ENCODE measurements around the gene CLK1. TPM values are rescaled to one million over a fixed set of nuclear protein-coding genes. Genes with fewer than 3 reads are reported as not detected.

CLK1 gene
- total and polyA plus RNA-seq, 2 of the 13 experiments (the other 11 are each of a cell fraction or from before 2014, with no cell fraction given): 66.6 to 101 TPM

DNA sequence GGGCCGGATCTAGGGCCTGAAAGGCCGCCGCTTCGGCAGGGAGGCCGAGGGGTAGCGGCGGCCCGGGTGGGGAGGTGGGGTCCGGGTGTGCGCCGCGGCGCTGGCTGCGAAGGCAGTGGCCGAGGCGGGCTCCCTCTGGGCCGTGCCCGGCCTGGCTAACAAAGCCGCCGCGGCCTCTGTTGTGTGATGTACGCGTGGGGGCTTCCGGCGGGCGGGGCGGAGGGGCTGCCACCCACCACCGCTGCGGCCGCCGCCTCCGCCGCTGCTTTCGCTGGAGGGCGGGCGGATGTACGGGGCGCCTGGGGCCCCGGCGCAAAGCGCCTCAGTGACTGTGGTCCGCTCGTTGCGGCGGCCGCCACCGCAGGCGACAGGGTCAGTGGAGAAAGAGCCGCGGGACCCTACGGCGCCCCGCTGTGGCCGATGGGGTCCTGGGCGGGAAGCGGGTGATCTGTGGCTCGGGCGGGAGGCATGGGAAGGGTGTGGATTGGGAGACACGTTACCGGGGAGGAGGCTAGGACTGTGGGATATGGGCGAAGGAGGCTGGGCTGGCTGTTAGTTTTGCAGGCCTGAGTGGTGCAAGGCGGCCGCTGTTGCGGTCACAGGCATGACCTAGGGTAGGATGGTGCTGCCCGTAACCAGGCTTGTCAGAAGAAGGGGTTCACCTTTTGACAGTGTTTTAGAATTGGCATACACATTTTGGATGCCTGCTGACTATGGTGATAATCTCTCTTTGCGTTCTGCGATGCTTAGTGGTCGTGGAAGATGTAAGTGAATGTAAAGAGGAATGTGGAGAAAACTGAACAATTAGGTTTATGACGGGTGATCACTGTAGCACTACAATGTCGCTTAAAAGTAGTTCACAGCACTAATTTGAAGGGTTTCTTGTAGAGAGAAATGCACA is 52.1 kb downstream of the CLK1 start (continued):
- TF ChIP-seq, protein P1, sequence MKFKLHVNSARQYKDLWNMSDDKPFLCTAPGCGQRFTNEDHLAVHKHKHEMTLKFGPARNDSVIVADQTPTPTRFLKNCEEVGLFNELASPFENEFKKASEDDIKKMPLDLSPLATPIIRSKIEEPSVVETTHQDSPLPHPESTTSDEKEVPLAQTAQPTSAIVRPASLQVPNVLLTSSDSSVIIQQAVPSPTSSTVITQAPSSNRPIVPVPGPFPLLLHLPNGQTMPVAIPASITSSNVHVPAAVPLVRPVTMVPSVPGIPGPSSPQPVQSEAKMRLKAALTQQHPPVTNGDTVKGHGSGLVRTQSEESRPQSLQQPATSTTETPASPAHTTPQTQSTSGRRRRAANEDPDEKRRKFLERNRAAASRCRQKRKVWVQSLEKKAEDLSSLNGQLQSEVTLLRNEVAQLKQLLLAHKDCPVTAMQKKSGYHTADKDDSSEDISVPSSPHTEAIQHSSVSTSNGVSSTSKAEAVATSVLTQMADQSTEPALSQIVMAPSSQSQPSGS (CRISPR knock-in tag; IDR thresholded peaks at IDR 0.05): no peak
- TF ChIP-seq, protein P2, sequence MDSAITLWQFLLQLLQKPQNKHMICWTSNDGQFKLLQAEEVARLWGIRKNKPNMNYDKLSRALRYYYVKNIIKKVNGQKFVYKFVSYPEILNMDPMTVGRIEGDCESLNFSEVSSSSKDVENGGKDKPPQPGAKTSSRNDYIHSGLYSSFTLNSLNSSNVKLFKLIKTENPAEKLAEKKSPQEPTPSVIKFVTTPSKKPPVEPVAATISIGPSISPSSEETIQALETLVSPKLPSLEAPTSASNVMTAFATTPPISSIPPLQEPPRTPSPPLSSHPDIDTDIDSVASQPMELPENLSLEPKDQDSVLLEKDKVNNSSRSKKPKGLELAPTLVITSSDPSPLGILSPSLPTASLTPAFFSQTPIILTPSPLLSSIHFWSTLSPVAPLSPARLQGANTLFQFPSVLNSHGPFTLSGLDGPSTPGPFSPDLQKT (CRISPR knock-in tag; IDR thresholded peaks at IDR 0.05; ENCODE audit: borderline replicate concordance): no peak
- no peak for TF ChIP-seq DPF2 (CRISPR knock-in tag; IDR thresholded peaks at IDR 0.05; ENCODE audit: borderline replicate concordance, low read depth)
- no peak for TF ChIP-seq ZNF296 (CRISPR knock-in tag; conservative IDR thresholded peaks at IDR 0.05)
- no peak for TF ChIP-seq ZSCAN9 (CRISPR knock-in tag; IDR thresholded peaks at IDR 0.05; ENCODE audit: borderline replicate concordance)
- TF ChIP-seq MEIS1 (CRISPR knock-in tag; IDR thresholded peaks at IDR 0.05; ENCODE audit: borderline replicate concordance): no peak; the same call in 1 of the 2 replicates
- TF ChIP-seq, protein P3, sequence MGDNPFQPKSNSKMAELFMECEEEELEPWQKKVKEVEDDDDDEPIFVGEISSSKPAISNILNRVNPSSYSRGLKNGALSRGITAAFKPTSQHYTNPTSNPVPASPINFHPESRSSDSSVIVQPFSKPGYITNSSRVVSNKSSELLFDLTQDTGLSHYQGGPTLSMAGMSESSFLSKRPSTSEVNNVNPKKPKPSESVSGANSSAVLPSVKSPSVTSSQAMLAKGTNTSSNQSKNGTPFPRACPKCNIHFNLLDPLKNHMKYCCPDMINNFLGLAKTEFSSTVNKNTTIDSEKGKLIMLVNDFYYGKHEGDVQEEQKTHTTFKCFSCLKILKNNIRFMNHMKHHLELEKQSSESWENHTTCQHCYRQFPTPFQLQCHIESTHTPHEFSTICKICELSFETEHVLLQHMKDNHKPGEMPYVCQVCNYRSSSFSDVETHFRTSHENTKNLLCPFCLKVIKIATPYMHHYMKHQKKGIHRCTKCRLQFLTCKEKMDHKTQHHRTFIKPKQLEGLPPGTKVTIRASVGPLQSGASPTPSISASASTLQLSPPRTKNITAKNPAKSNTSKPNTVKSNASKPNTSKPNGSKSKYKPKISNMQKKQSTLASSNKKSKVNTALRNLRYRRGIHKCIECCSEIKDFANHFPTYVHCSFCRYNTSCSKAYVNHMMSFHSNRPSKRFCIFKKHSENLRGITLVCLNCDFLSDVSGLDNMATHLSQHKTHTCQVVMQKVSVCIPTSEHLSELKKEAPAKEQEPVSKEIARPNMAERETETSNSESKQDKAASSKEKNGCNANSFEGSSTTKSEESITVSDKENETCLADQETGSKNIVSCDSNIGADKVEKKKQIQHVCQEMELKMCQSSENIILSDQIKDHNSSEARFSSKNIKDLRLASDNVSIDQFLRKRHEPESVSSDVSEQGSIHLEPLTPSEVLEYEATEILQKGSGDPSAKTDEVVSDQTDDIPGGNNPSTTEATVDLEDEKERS (CRISPR knock-in tag; IDR thresholded peaks at IDR 0.05): no peak
- peak; percentile 53; the same call in 1 of the 2 replicates for TF ChIP-seq NFKB2 (CRISPR knock-in tag; IDR thresholded peaks at IDR 0.05; ENCODE audit: borderline replicate concordance)
- no peak for TF ChIP-seq ZFP1 (CRISPR knock-in tag; IDR thresholded peaks at IDR 0.05)
- 0 out of 2 replicates have a peak, but pooled peaks have one; percentile 6 for TF ChIP-seq ZNF558 (CRISPR knock-in tag; IDR thresholded peaks at IDR 0.05; ENCODE audit: borderline replicate concordance)
- TF ChIP-seq PHF8 (CRISPR knock-in tag; IDR thresholded peaks at IDR 0.05): no peak
- no peak for TF ChIP-seq XBP1 (CRISPR knock-in tag; IDR thresholded peaks at IDR 0.05)
- TF ChIP-seq ZNF615 (CRISPR knock-in tag; IDR thresholded peaks at IDR 0.05; ENCODE audit: borderline replicate concordance): no peak
- no peak for TF ChIP-seq ZBTB38 (CRISPR knock-in tag; IDR thresholded peaks at IDR 0.05)
- TF ChIP-seq, protein P4, sequence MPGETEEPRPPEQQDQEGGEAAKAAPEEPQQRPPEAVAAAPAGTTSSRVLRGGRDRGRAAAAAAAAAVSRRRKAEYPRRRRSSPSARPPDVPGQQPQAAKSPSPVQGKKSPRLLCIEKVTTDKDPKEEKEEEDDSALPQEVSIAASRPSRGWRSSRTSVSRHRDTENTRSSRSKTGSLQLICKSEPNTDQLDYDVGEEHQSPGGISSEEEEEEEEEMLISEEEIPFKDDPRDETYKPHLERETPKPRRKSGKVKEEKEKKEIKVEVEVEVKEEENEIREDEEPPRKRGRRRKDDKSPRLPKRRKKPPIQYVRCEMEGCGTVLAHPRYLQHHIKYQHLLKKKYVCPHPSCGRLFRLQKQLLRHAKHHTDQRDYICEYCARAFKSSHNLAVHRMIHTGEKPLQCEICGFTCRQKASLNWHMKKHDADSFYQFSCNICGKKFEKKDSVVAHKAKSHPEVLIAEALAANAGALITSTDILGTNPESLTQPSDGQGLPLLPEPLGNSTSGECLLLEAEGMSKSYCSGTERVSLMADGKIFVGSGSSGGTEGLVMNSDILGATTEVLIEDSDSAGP (CRISPR knock-in tag; IDR thresholded peaks at IDR 0.05; ENCODE audit: borderline replicate concordance): peak; percentile 80
- TF ChIP-seq, protein P5, sequence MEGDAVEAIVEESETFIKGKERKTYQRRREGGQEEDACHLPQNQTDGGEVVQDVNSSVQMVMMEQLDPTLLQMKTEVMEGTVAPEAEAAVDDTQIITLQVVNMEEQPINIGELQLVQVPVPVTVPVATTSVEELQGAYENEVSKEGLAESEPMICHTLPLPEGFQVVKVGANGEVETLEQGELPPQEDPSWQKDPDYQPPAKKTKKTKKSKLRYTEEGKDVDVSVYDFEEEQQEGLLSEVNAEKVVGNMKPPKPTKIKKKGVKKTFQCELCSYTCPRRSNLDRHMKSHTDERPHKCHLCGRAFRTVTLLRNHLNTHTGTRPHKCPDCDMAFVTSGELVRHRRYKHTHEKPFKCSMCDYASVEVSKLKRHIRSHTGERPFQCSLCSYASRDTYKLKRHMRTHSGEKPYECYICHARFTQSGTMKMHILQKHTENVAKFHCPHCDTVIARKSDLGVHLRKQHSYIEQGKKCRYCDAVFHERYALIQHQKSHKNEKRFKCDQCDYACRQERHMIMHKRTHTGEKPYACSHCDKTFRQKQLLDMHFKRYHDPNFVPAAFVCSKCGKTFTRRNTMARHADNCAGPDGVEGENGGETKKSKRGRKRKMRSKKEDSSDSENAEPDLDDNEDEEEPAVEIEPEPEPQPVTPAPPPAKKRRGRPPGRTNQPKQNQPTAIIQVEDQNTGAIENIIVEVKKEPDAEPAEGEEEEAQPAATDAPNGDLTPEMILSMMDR (CRISPR knock-in tag; IDR thresholded peaks at IDR 0.05): peak; percentile 97
